ENCODE results near the gene ARID5B.

Gene ARID5B

DNA sequence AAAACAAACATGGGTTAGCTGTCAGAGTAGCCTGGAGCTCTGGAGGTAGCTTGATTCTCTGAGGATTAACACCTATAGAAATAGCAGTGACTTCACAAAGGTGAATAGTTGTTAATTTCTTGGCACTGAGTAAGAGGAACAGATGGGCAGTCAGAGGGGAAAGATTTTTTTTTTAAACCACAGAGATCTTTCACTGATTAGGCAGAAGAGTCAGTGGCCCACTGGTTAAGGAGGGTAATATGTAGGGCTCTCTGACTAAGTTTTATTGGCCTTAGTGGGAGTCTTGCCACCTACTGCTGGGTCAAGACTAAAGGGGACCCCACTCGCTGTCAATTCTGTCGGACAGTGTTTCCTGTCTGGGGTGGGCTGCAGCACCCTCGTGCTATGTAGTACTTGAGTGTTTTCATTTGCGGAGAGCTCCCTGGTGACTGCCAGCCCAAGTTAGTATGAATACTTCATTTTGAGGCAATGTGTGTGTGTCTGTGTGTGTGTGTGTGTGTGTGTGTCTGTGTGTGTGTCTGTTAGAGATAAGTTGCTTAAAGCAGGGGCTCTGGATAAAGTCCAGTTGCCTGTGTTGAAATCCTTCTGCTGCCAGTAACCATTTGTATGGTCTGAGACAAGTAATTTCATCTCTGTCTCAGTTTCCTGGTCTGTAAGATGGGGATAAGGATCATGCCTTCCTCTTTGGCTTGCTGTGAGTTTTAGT is 145.2 kb downstream of the ARID5B start (continued):
- TF ChIP-seq, protein P1, sequence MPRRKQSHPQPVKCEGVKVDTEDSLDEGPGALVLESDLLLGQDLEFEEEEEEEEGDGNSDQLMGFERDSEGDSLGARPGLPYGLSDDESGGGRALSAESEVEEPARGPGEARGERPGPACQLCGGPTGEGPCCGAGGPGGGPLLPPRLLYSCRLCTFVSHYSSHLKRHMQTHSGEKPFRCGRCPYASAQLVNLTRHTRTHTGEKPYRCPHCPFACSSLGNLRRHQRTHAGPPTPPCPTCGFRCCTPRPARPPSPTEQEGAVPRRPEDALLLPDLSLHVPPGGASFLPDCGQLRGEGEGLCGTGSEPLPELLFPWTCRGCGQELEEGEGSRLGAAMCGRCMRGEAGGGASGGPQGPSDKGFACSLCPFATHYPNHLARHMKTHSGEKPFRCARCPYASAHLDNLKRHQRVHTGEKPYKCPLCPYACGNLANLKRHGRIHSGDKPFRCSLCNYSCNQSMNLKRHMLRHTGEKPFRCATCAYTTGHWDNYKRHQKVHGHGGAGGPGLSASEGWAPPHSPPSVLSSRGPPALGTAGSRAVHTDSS (tag by site-specific recombination; IDR thresholded peaks at IDR 0.05), result no peak
- TF ChIP-seq, protein P2, sequence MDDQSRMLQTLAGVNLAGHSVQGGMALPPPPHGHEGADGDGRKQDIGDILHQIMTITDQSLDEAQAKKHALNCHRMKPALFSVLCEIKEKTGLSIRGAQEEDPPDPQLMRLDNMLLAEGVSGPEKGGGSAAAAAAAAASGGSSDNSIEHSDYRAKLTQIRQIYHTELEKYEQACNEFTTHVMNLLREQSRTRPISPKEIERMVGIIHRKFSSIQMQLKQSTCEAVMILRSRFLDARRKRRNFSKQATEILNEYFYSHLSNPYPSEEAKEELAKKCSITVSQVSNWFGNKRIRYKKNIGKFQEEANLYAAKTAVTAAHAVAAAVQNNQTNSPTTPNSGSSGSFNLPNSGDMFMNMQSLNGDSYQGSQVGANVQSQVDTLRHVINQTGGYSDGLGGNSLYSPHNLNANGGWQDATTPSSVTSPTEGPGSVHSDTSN (CRISPR knock-in tag; IDR thresholded peaks at IDR 0.05), result no peak
- TF ChIP-seq, protein P3, sequence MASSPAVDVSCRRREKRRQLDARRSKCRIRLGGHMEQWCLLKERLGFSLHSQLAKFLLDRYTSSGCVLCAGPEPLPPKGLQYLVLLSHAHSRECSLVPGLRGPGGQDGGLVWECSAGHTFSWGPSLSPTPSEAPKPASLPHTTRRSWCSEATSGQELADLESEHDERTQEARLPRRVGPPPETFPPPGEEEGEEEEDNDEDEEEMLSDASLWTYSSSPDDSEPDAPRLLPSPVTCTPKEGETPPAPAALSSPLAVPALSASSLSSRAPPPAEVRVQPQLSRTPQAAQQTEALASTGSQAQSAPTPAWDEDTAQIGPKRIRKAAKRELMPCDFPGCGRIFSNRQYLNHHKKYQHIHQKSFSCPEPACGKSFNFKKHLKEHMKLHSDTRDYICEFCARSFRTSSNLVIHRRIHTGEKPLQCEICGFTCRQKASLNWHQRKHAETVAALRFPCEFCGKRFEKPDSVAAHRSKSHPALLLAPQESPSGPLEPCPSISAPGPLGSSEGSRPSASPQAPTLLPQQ (tag by site-specific recombination; IDR thresholded peaks at IDR 0.05), result peak; percentile 74; the same call in 1 of the 2 replicates
- peak; percentile 93 for TF ChIP-seq ZNF843 (tag by site-specific recombination; IDR thresholded peaks at IDR 0.05)
- no peak; the same call in 1 of the 2 replicates for TF ChIP-seq ZNF76 (tag by site-specific recombination; IDR thresholded peaks at IDR 0.05; ENCODE audit: borderline replicate concordance, low read depth)
- no peak for TF ChIP-seq ZFP3 (tag by site-specific recombination; IDR thresholded peaks at IDR 0.05; ENCODE audit: low read depth)
- TF ChIP-seq, protein P4, sequence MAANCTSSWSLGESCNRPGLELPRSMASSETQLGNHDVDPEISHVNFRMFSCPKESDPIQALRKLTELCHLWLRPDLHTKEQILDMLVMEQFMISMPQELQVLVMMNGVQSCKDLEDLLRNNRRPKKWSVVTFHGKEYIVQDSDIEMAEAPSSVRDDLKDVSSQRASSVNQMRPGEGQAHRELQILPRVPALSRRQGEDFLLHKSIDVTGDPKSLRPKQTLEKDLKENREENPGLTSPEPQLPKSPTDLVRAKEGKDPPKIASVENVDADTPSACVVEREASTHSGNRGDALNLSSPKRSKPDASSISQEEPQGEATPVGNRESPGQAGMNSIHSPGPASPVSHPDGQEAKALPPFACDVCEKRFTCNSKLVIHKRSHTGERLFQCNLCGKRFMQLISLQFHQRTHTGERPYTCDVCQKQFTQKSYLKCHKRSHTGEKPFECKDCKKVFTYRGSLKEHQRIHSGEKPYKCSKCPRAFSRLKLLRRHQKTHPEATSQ (tag by site-specific recombination; IDR thresholded peaks at IDR 0.05), result peak; percentile 41; the same call in 1 of the 2 replicates
- TF ChIP-seq, protein P5, sequence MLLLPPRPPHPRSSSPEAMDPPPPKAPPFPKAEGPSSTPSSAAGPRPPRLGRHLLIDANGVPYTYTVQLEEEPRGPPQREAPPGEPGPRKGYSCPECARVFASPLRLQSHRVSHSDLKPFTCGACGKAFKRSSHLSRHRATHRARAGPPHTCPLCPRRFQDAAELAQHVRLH (tag by site-specific recombination; IDR thresholded peaks at IDR 0.05), result peak; percentile 62
- no peak; the same call in 1 of the 2 replicates for TF ChIP-seq GLI2 (tag by site-specific recombination; IDR thresholded peaks at IDR 0.05; ENCODE audit: borderline replicate concordance, low read depth)
- peak; percentile 84 for TF ChIP-seq GLIS2 (tag by site-specific recombination; IDR thresholded peaks at IDR 0.05)
- no peak for TF ChIP-seq ZNF544 (tag by site-specific recombination; IDR thresholded peaks at IDR 0.05)
- TF ChIP-seq ZNF830 (tag by site-specific recombination; IDR thresholded peaks at IDR 0.05; ENCODE audit: low read depth), result no peak
- TF ChIP-seq ZEB2 (tag by site-specific recombination; IDR thresholded peaks at IDR 0.05), result peak; percentile 69
- no peak for TF ChIP-seq ZNF19 (tag by site-specific recombination; IDR thresholded peaks at IDR 0.05; ENCODE audit: low read depth)
- TF ChIP-seq ZNF416 (tag by site-specific recombination; IDR thresholded peaks at IDR 0.05), result no peak
- TF ChIP-seq, protein P6, sequence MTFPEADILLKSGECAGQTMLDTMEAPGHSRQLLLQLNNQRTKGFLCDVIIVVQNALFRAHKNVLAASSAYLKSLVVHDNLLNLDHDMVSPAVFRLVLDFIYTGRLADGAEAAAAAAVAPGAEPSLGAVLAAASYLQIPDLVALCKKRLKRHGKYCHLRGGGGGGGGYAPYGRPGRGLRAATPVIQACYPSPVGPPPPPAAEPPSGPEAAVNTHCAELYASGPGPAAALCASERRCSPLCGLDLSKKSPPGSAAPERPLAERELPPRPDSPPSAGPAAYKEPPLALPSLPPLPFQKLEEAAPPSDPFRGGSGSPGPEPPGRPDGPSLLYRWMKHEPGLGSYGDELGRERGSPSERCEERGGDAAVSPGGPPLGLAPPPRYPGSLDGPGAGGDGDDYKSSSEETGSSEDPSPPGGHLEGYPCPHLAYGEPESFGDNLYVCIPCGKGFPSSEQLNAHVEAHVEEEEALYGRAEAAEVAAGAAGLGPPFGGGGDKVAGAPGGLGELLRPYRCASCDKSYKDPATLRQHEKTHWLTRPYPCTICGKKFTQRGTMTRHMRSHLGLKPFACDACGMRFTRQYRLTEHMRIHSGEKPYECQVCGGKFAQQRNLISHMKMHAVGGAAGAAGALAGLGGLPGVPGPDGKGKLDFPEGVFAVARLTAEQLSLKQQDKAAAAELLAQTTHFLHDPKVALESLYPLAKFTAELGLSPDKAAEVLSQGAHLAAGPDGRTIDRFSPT (tag by site-specific recombination; IDR thresholded peaks at IDR 0.05), result 0 out of 2 replicates have a peak, but pooled peaks have one; percentile 15
- TF ChIP-seq KLF10 (tag by site-specific recombination; IDR thresholded peaks at IDR 0.05), result peak; percentile 56; the same call in 1 of the 2 replicates
- no peak; the same call in none of the 2 replicates for TF ChIP-seq KLF8 (tag by site-specific recombination; IDR thresholded peaks at IDR 0.05)
- peak; percentile 50; the same call in 1 of the 2 replicates for TF ChIP-seq ZNF335 (tag by site-specific recombination; conservative IDR thresholded peaks at IDR 0.05)
- TF ChIP-seq ZSCAN30 (tag by site-specific recombination; IDR thresholded peaks at IDR 0.05), result no peak; the same call in 1 of the 2 replicates
- TF ChIP-seq, protein P7, sequence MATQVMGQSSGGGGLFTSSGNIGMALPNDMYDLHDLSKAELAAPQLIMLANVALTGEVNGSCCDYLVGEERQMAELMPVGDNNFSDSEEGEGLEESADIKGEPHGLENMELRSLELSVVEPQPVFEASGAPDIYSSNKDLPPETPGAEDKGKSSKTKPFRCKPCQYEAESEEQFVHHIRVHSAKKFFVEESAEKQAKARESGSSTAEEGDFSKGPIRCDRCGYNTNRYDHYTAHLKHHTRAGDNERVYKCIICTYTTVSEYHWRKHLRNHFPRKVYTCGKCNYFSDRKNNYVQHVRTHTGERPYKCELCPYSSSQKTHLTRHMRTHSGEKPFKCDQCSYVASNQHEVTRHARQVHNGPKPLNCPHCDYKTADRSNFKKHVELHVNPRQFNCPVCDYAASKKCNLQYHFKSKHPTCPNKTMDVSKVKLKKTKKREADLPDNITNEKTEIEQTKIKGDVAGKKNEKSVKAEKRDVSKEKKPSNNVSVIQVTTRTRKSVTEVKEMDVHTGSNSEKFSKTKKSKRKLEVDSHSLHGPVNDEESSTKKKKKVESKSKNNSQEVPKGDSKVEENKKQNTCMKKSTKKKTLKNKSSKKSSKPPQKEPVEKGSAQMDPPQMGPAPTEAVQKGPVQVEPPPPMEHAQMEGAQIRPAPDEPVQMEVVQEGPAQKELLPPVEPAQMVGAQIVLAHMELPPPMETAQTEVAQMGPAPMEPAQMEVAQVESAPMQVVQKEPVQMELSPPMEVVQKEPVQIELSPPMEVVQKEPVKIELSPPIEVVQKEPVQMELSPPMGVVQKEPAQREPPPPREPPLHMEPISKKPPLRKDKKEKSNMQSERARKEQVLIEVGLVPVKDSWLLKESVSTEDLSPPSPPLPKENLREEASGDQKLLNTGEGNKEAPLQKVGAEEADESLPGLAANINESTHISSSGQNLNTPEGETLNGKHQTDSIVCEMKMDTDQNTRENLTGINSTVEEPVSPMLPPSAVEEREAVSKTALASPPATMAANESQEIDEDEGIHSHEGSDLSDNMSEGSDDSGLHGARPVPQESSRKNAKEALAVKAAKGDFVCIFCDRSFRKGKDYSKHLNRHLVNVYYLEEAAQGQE (tag by site-specific recombination; IDR thresholded peaks at IDR 0.05), result 0 out of 2 replicates have a peak, but pooled peaks have one; percentile 13
- TF ChIP-seq ZNF350 (tag by site-specific recombination; IDR thresholded peaks at IDR 0.05), result no peak
- peak; percentile 93 for TF ChIP-seq ZNF10 (tag by site-specific recombination; IDR thresholded peaks at IDR 0.05)
- TF ChIP-seq, protein P8, sequence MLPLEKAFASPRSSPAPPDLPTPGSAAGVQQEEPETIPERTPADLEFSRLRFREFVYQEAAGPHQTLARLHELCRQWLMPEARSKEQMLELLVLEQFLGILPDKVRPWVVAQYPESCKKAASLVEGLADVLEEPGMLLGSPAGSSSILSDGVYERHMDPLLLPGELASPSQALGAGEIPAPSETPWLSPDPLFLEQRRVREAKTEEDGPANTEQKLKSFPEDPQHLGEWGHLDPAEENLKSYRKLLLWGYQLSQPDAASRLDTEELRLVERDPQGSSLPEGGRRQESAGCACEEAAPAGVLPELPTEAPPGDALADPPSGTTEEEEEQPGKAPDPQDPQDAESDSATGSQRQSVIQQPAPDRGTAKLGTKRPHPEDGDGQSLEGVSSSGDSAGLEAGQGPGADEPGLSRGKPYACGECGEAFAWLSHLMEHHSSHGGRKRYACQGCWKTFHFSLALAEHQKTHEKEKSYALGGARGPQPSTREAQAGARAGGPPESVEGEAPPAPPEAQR (tag by site-specific recombination; IDR thresholded peaks at IDR 0.05), result no peak

Measured in HEK293 (cell line).